ENCODE results near the gene GOLGB1. TPM values are rescaled to one million over a fixed set of nuclear protein-coding genes. Genes with fewer than 3 reads are reported as not detected.

GOLGB1 gene
- total and polyA plus RNA-seq, 12 donors = 12.3 to 66.8 (median 49.2) TPM

GRCh38 chr3:121626495-121626894 lies 123.0 kb downstream of the GOLGB1 start:
- Histone ChIP-seq H3K27me3 (no peaks in the 10 kb centered on the region), H3K4me3 (no peak overlapping the region), H3K27ac (no peak overlapping the region), H3K9me3 (no peaks in the 10 kb centered on the region), H3K36me3 (peaks cover 0 to 43% (median 0%) of the 10 kb centered on the region in 9 donors), H3K4me1 (peaks cover 0 to 51% (median 14%) of the 10 kb centered on the region in 9 donors)
- intact Hi-C loops (cut with DNase I) = no loop called here
- TF ChIP-seq, protein P1, sequence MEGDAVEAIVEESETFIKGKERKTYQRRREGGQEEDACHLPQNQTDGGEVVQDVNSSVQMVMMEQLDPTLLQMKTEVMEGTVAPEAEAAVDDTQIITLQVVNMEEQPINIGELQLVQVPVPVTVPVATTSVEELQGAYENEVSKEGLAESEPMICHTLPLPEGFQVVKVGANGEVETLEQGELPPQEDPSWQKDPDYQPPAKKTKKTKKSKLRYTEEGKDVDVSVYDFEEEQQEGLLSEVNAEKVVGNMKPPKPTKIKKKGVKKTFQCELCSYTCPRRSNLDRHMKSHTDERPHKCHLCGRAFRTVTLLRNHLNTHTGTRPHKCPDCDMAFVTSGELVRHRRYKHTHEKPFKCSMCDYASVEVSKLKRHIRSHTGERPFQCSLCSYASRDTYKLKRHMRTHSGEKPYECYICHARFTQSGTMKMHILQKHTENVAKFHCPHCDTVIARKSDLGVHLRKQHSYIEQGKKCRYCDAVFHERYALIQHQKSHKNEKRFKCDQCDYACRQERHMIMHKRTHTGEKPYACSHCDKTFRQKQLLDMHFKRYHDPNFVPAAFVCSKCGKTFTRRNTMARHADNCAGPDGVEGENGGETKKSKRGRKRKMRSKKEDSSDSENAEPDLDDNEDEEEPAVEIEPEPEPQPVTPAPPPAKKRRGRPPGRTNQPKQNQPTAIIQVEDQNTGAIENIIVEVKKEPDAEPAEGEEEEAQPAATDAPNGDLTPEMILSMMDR (IDR thresholded peaks at IDR 0.05) = no peak
- no peak for DNase-seq
- no peak for ATAC-seq
- WGBS, 2 donors = 91 to 95% methylated on average over 4 of the region's 4 CpGs

DNA sequence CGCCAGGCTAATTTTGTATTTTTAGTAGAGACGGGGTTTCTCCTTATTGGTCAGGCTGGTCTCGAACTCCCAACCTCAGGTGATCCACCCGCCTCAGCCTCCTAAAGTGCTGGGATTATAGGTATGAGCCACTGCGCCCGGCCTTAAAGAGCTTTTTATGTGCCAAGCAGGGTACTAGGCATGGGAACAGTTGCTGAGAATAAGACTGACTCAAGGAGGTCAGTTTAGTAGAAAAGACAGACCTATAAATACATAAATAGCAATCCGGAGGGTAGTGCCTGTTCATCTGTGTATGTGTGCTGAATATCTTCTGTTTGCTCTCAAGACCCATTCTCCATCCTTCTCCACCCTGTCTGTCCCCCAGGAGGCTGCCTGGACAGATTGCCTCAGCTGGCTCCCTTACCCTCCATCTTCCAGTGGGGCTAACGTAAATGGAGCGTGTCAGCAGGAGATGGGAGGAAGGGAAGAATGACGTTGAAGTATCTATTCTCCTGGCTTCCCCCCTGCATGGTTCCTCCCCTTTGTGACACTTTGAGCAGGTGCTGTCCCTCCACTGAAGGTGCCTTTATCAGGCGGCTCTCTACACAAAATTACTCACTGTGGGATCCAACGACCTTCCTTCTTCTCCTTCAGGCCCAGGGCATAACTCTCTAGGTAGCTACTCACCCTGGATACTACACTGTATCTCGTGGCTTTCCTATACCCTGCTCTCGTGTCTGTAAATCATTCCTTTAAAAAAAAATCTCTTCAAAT lies 125.2 kb downstream of the GOLGB1 start:
- TF ChIP-seq, protein P1 (IDR thresholded peaks at IDR 0.05) = no peak
- Histone ChIP-seq H3K27ac (peak overlapping the region in 5 of 10 donors; percentile 10 to 50 (median 43)), H3K4me1 (peaks cover 0 to 39% (median 14%) of the 10 kb centered on the region in 9 donors), H3K9me3 (no peaks in the 10 kb centered on the region), H3K36me3 (peaks cover 0 to 55% (median 0%) of the 10 kb centered on the region in 9 donors), H3K27me3 (no peaks in the 10 kb centered on the region), H3K4me3 (no peak overlapping the region)
- 53 to 62% methylated on average over 14 of the region's 14 CpGs for WGBS, 2 donors
- DNase-seq (no peak), ATAC-seq (peak in 5 of 8 donors; percentile 20 to 78 (median 43))
- intact Hi-C loops (cut with DNase I) = no loop called here

- H3K36me3 ChIP-seq = peaks cover 0 to 31% (median 0%) of the 10 kb centered on the region in 9 donors
- WGBS, 2 donors = 96 to 98% methylated on average over 6 of the region's 6 CpGs
- H3K9me3 ChIP-seq = no peaks in the 10 kb centered on the region
- intact Hi-C loops (cut with DNase I) = no loop called here
- ATAC-seq (peak in 1 of 8 donors; percentile 7), DNase-seq (no peak)
- H3K27me3 ChIP-seq = no peaks in the 10 kb centered on the region
- no peak overlapping the region for H3K4me3 ChIP-seq
- TF ChIP-seq, protein P1 (IDR thresholded peaks at IDR 0.05) = no peak
- no peak overlapping the region for H3K27ac ChIP-seq
- H3K4me1 ChIP-seq = peaks cover 0 to 21% (median 0%) of the 10 kb centered on the region in 9 donors
These were observed 128.1 kb downstream of the GOLGB1 start for GRCh38 chr3:121621491-121621890.

GRCh38 chr3:121619691-121620090 lies 129.8 kb downstream of the GOLGB1 start:
- intact Hi-C loops (cut with DNase I) = no loop called here
- no peaks in the 10 kb centered on the region for H3K9me3 ChIP-seq
- ATAC-seq (no peak), DNase-seq (no peak)
- TF ChIP-seq, protein P1 (IDR thresholded peaks at IDR 0.05) = no peak
- H3K4me1 ChIP-seq = peaks cover 0 to 15% (median 0%) of the 10 kb centered on the region in 9 donors
- WGBS, 2 donors = 92% methylated on average over 2 of the region's 2 CpGs
- no peak overlapping the region for H3K4me3 ChIP-seq
- no peak overlapping the region for H3K27ac ChIP-seq
- no peaks in the 10 kb centered on the region for H3K27me3 ChIP-seq
- H3K36me3 ChIP-seq = peaks cover 0 to 22% (median 0%) of the 10 kb centered on the region in 9 donors

Other genes starting within 250 kb of the GOLGB1 start
- under 1 TPM; 0.25 to 0.93 (median 0.46) TPM for gene POLQ, start 203.8 kb downstream of the GOLGB1 start, total RNA-seq
- under 1 TPM; 0.10 to 0.22 TPM for gene POLQ, start 203.8 kb downstream of the GOLGB1 start, polyA plus RNA-seq
- not detected for gene ARGFX, start 181.8 kb downstream of the GOLGB1 start, total RNA-seq
- not detected for gene ARGFX, start 181.8 kb downstream of the GOLGB1 start, polyA plus RNA-seq
- gene FBXO40, start 156.4 kb downstream of the GOLGB1 start, total RNA-seq = 100 to 1,000 TPM in 9 of 10 donors, 10 to 100 TPM in 1; 99.3 to 279 (median 220) TPM
- gene FBXO40, start 156.4 kb downstream of the GOLGB1 start, polyA plus RNA-seq = 10 to 100 TPM in 1 of 2 donors, 1 to 10 TPM in 1; 2.9 to 38.1 TPM
- 10 to 100 TPM in 4 of 10 donors, 1 to 10 TPM in 6; 5.0 to 40.7 (median 8.6) TPM for gene HCLS1, start 88.8 kb downstream of the GOLGB1 start, total RNA-seq
- 10 to 100 TPM; 12.6 to 15.9 TPM for gene HCLS1, start 88.8 kb downstream of the GOLGB1 start, polyA plus RNA-seq
- 1 to 10 TPM; 4.9 to 9.9 (median 7.1) TPM for gene IQCB1, start 85.3 kb upstream of the GOLGB1 start, total RNA-seq
- 1 to 10 TPM; 5.1 to 9.8 TPM for gene IQCB1, start 85.3 kb upstream of the GOLGB1 start, polyA plus RNA-seq
- 1 to 10 TPM; 1.8 to 7.0 (median 3.3) TPM for gene EAF2, start 85.5 kb upstream of the GOLGB1 start, total RNA-seq
- gene EAF2, start 85.5 kb upstream of the GOLGB1 start, polyA plus RNA-seq = 1 to 10 TPM; 3.7 to 7.4 TPM
- 10 to 100 TPM in 1 of 10 donors, 1 to 10 TPM in 9; 2.3 to 14.9 (median 4.6) TPM for gene SLC15A2, start 144.7 kb upstream of the GOLGB1 start, total RNA-seq
- 1 to 10 TPM in 1 of 2 donors, under 1 TPM in 1; 0.45 to 2.1 TPM for gene SLC15A2, start 144.7 kb upstream of the GOLGB1 start, polyA plus RNA-seq

All from heart right ventricle (tissue), 16 donors.